ENCODE measurements around the gene GDF2. TPM values are rescaled to one million over a fixed set of nuclear protein-coding genes. Genes with fewer than 3 reads are reported as not detected.
A peak's percentile ranks its signal among the peaks of the same experiment; 100 is the strongest.

The GDF2 gene
- total RNA-seq, 4 donors from 2014 or later, result not detected

GRCh38 chr10:47296156-47296894 lies 25.9 kb upstream of the GDF2 start:
- no peak overlapping the region for H3K4me3 ChIP-seq
- H3K9me3 ChIP-seq, result no peaks in the 10 kb centered on the region
- no peak for TF ChIP-seq CTCF (IDR thresholded peaks at IDR 0.05)
- peak in 1 of 2 donors; percentile 34 for TF ChIP-seq EP300 (IDR thresholded peaks at IDR 0.05)
- peak overlapping the region in 3 of 4 donors; percentile 11 to 77 (median 55) for H3K27ac ChIP-seq
- DNase-seq (ENCODE audit: low spot score in 2 of 2), result peak in 1 of 2 donors; percentile 48
- H3K27me3 ChIP-seq, result peaks cover 0 to 9% of the 10 kb centered on the region in 2 donors
- H3K4me1 ChIP-seq, result peaks cover 0 to 59% (median 14%) of the 10 kb centered on the region in 4 donors
- no peaks in the 10 kb centered on the region for H3K36me3 ChIP-seq
- WGBS, 2 donors, result 24 to 31% methylated on average over 12 of the region's 12 CpGs

- H3K4me1 ChIP-seq, result peaks cover 0 to 55% (median 14%) of the 10 kb centered on the region in 4 donors
- H3K27me3 ChIP-seq, result peaks cover 0 to 15% of the 10 kb centered on the region in 2 donors
- H3K36me3 ChIP-seq, result no peaks in the 10 kb centered on the region
- DNase-seq (ENCODE audit: low spot score in 2 of 2), result no peak
- TF ChIP-seq POLR2A (IDR thresholded peaks at IDR 0.05) (no peak), EP300 (IDR thresholded peaks at IDR 0.05) (no peak)
- H3K9me3 ChIP-seq, result no peaks in the 10 kb centered on the region
- WGBS, 2 donors, result 54 to 76% methylated on average over 1 of the region's 1 CpG
- no peak overlapping the region for H3K4me3 ChIP-seq
- H3K27ac ChIP-seq, result peak overlapping the region in 2 of 4 donors; percentile 70 to 77
Measured at GRCh38 chr10:47296941-47297340, 25.3 kb upstream of the GDF2 start.

GRCh38 chr10:47297866-47298540 lies 24.3 kb upstream of the GDF2 start:
- TF ChIP-seq POLR2A (IDR thresholded peaks at IDR 0.05), result no peak
- no peak for TF ChIP-seq CTCF (IDR thresholded peaks at IDR 0.05)
- TF ChIP-seq EP300 (IDR thresholded peaks at IDR 0.05), result peak in 1 of 2 donors; percentile 39
- Histone ChIP-seq H3K27me3 (peaks cover 0 to 22% of the 10 kb centered on the region in 2 donors), H3K4me3 (no peak overlapping the region), H3K27ac (peak overlapping the region; percentile 4 to 77 (median 72)), H3K9me3 (no peaks in the 10 kb centered on the region), H3K4me1 (peaks cover 0 to 55% (median 14%) of the 10 kb centered on the region in 4 donors), H3K36me3 (no peaks in the 10 kb centered on the region)
- WGBS, 2 donors, result 73 to 76% methylated on average over 12 of the region's 12 CpGs
- DNase-seq (ENCODE audit: low spot score in 2 of 2), result peak in 1 of 2 donors; percentile 36

- H3K27ac ChIP-seq, result peak overlapping the region in 3 of 4 donors; percentile 29 to 77 (median 73)
- no peak for DNase-seq (ENCODE audit: low spot score in 2 of 2)
- no peak for TF ChIP-seq CTCF (IDR thresholded peaks at IDR 0.05)
- peak in 1 of 2 donors; percentile 66 for TF ChIP-seq EP300 (IDR thresholded peaks at IDR 0.05)
- WGBS, 2 donors, result 38 to 40% methylated on average over 1 of the region's 1 CpG
- no peaks in the 10 kb centered on the region for H3K36me3 ChIP-seq
- H3K27me3 ChIP-seq, result peaks cover 0 to 22% of the 10 kb centered on the region in 2 donors
- peaks cover 0 to 55% (median 14%) of the 10 kb centered on the region in 4 donors for H3K4me1 ChIP-seq
- H3K4me3 ChIP-seq, result no peak overlapping the region
- H3K9me3 ChIP-seq, result no peaks in the 10 kb centered on the region
Measured at GRCh38 chr10:47298715-47299114, 23.5 kb upstream of the GDF2 start.

GRCh38 chr10:47299611-47300428 lies 22.4 kb upstream of the GDF2 start, which contains the start of gene GDF10:
Gene GDF10, plus strand, starts transcription at chr10:47300197. Its CDS starts 455 bp downstream, at chr10:47300652.
- peak within 1 kb of the TSS; percentile 47 to 77 (median 62) for H3K27ac ChIP-seq
- WGBS, 2 donors, result 5 to 15% methylated on average over 6 to 49 of the region's 64 CpGs
- no peaks in the 10 kb centered on the region for H3K36me3 ChIP-seq
- peaks cover 0 to 55% (median 14%) of the 10 kb centered on the region in 4 donors for H3K4me1 ChIP-seq
- peak within 1 kb of the TSS; percentile 37 to 65 (median 60) for H3K4me3 ChIP-seq
- H3K27me3 ChIP-seq, result peaks cover 0 to 22% of the 10 kb centered on the region in 2 donors
- DNase-seq (ENCODE audit: low spot score in 2 of 2), result no peak
- TF ChIP-seq POLR2A (IDR thresholded peaks at IDR 0.05) (no peak), EP300 (IDR thresholded peaks at IDR 0.05) (no peak), CTCF (IDR thresholded peaks at IDR 0.05) (no peak)
- H3K9me3 ChIP-seq, result no peaks in the 10 kb centered on the region

All from tibial nerve (tissue), 4 donors.